GM19328 (cell line): Measurements from ENCODE around the gene GNAQ.

ENCODE experiments used
- ATAC-seq: cut with Tn5 transposase; IDR thresholded peaks from one replicate; pipeline ENCODE4 v1.9.1; 2021; ENCODE audit warnings: mild to moderate bottlenecking, moderate library complexity; ENCODE audit not compliant: unreplicated experiment

Gene GNAQ

GRCh38 chr9:77912895-77913693, 118.5 kb downstream of the GNAQ start:
- ATAC-seq: no peak

DNA sequence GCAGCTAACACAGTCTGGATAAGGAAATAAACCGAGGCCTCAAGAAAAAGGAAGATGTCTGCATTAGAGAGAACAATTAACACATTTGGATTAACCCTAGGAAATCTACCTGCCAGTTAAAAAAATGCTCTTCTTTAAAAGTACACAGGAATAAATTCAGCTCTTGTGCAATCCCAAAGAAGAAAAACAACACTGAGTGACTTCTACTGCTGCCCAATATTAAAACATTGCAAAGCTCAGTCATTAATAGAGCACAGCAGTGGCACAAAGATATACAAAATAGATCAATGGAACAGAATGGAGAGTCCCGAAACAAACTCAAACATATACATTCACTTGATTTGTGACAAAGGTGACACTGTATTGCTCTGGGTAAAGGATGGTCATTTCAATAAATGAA, 119.7 kb downstream of the GNAQ start:
- no peak for ATAC-seq

GRCh38 chr9:77910194-77910621, 121.4 kb downstream of the GNAQ start:
- no peak for ATAC-seq

DNA sequence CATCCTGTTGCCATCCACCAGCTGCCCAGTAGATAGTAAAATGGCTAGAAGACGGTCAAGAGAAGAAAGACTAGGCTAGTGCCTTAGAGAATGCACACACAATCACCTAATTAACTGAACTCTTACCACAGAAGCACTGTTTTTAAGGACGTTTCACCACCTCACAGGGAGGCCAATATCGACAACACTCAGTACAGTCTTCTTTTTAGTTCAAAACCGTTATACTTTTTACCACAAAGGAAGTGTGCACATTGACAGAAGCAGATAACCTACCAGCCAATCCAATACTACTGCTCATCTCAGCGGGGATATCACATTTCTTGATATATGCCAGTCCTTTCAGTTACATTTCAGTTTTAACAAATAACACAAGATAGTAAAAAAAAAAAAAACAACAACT, 122.3 kb downstream of the GNAQ start:
- ATAC-seq: no peak

DNA sequence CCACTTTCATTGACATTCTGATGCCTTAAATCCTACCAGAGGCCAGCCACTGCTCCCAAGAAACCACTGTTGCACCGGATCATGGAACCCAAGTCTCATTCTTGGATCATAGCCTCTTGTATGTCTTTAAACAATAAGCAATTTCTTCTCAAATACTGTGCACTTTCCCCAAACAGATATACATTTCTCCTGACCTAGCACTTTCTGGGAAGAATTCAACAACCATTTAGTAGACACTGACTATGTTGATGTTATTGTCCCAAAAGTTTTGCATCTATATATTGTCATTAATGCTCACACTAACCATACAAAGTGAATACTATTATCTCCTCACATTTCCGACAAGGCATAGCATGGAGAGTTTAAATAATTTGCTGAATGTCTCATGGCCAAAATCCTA, 123.3 kb downstream of the GNAQ start:
- no peak for ATAC-seq

- ATAC-seq: no peak
Observed at GRCh38 chr9:77907585-77907984, 124.0 kb downstream of the GNAQ start.

DNA sequence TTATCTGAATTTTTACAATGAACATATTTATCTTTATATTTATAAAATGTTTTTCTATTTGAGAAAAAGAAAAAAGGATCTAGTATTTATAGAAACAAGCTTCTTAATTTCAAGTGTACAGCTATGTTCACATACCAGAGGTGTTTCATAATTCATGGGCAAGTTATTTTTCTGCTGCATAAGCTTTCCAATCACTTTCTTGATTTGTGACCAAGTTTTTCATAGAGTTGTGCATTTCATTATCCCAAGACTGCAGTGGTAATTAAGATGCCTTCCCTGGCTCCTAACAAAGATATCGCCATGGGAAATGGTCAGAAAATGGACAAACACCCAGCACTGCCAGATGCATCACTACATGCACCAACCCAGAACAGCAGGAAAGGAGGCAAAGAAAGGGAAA, 124.6 kb downstream of the GNAQ start:
- no peak for ATAC-seq

DNA sequence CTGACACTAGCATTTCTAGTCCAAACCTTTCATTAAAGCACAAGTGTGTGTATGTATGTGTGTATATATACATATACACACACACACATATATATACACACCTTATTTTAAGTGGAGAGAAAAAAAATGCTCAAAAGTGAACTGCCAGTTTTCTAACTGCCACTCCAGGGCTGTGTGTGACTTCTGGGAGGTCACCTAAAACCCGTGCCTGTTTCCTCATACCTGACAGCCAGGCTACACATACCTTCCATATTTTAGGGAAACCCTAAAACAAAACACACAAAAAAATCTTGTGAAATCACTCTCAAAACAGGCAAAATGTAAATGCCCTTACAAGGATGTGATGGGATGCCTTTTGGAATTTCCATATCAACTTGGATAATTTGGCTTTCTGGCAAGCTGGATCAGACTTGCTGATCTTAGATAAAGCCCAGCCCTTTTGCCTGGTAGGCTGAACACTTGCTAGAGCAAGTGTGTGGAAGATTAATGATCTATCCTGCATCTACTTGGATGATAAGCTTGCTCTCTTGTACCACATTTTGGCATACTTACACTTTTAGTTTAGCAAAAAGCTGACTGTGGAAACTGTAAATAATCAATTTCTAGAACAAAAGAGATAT, 127.8 kb downstream of the GNAQ start:
- no peak for ATAC-seq

DNA sequence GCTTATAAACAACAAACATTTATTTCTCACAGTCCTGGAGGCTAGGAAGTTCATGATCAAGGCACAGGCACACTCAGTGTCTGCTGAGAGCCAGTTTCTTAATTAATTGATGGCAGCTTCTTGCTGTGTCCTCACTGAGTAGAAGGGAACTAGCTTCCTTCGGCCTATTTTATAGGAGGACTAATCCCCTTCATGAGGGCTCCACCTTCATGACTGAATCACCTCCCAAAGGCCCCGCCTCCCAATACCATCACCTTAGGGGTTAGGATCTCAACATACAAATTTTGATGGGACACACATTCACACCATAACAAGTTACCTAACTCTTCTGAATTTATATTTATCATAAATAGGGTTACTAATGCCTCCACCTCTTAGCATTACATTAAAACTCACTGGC, 129.8 kb downstream of the GNAQ start:
- ATAC-seq: no peak

DNA sequence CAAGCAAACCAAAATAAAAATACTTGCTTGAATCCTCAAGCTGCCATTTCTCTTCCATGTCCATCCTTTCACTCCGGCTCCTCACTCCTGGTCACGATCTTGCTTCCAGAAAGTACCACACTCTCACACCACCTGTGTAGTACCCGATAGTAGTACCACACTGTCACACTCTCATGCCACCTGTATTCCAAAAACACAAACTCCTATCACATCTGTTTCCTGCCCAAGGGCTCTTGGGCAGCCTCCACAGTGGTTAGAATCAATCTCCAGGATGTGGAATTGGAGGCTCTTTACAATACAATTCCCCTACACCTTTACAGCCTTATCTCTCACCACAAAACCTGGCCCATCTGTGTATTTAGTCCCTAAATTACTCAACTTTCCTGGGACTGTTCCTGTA, 130.6 kb downstream of the GNAQ start:
- no peak for ATAC-seq

DNA sequence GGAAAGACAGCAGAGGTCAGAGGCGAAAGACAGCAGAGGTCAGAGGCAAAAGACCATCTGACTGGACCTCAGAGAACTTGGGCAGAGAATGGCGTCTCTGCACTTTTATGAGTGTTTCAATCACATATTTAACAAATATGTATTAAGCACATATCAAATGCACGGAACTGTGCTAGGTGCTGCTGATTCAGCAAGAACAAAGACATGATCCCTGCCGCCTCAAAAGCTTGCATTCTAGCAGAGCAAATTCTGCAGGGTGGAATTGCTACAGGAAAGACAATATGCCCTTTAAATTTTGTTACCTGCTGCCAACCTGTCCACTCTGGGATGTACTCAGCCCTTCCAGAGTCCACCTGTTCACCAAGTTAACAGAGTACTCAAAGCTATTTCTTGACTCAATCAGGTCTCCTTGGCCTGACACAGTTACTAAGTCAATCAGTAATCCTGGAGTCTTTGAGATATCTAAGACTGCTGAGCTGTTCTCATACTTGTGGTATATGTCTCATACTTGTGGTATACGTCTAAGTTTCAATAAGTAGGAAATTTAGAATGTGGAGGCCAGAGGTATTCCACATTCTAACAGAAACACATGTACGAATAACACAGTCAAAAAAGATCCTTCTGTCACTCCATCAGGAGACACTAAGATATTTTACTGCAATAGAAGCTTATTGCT, 131.8 kb downstream of the GNAQ start:
- no peak for ATAC-seq

GRCh38 chr9:77898864-77899263, 132.7 kb downstream of the GNAQ start:
- no peak for ATAC-seq

- no peak for ATAC-seq
Observed at GRCh38 chr9:77896938-77897667, 134.5 kb downstream of the GNAQ start.

GRCh38 chr9:77896269-77896937, 135.2 kb downstream of the GNAQ start:
- ATAC-seq: no peak

DNA sequence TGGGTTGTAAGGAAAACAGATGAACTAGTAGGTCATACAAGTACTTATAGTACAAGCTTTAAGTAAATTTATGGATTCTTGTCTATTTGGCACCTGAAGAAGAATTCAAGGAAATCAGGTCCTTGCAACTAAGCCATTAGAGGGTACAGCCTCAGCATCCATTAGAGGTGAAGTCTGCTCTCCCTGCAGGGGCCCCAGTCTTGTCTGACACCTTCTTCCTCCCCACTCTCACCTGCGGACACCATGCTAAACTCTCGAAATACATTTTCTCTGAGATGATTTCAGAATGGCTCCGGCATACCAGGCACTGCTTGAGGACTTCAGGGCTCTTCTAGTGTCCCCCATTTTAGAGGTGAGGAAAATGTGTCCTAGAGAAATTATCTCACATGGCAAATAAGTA, 137.9 kb downstream of the GNAQ start:
- ATAC-seq: no peak

- no peak for ATAC-seq
Observed at GRCh38 chr9:77892955-77893514, 138.6 kb downstream of the GNAQ start.

- no peak for ATAC-seq
Observed at GRCh38 chr9:77892171-77892570, 139.4 kb downstream of the GNAQ start.

DNA sequence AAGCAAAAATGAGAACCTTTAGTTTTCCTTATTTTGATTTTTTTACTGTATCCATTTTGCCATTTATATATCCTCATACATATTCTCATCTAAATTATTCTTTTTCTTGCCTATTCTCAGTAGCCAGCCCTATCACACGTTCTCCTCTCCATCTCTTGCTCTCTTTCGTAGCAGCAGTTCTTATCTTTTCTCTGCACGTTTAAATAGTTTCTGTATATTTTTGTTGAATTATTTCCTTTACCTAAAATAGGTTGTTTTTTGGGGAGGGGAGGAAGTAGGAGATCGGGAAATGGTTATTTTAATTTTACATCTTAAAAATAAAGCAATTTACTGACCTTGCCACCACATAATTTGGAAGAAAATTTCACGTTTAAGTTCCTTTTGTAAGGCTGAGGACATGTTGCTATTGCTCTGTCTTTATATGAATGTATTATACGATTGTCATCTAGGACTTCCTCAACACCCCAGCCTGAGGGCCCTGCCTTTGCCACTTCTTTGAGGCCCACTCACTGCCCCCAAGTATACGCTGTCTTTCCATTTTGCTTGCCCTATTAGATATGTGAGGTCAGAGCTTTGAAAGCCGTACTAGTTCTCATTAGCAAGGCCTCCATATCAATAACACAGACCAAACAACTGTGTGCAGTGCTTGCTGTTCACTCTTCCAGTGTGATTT, 140.3 kb downstream of the GNAQ start:
- no peak for ATAC-seq

- ATAC-seq: no peak
Observed at GRCh38 chr9:77887662-77888061, 143.9 kb downstream of the GNAQ start.

GRCh38 chr9:77885104-77885672, 146.4 kb downstream of the GNAQ start:
- ATAC-seq: no peak
